ENCODE results near the gene UBASH3B.

GRCh38 chr11:122661182-122661945 lies 5.8 kb downstream of the UBASH3B start:
- TF ChIP-seq CTCF (IDR thresholded peaks at IDR 0.05) (no peak), POLR2A (IDR thresholded peaks at IDR 0.05) (no peak)
